Endothelial cell of umbilical vein (primary cell): Measurements from ENCODE around the gene UBAP1. TPM values are rescaled to one million over a fixed set of nuclear protein-coding genes. Genes with fewer than 3 reads are reported as not detected.

ENCODE experiments used
- BruUV-seq: library from RNA; stranded (reverse); fragments of 400-500 nt; replicated peaks from 2 replicates; lab custom pipeline; 2021; lab: Mats Ljungman, UMichigan
- CTCF ChIA-PET: fragments of 300-600, 350-600 bp; sonication (Branson Sonifier 250); formaldehyde crosslinking; loops from one replicate; lab custom pipeline; 2021; ENCODE audit warnings: antibody characterized with exemption, inconsistent platforms; lab: Charles Lee
- POLR2A ChIA-PET: fragments of 300-600, 350-600 bp; sonication (Branson Sonifier 250); formaldehyde crosslinking; loops from one replicate; lab custom pipeline; 2021; ENCODE audit warnings: antibody characterized with exemption, inconsistent platforms; lab: Charles Lee
- DNase-seq: peaks from one replicate; pipeline ENCODE4 v3.0.0-alpha.2; 2011; ENCODE audit warnings: low read depth, low spot score
- FAIRE-seq: peaks from 2 replicates; lab custom pipeline; 2011; peaks lifted over from hg19 to GRCh38; lab: Jason Lieb, UNC
- H2AFZ ChIP-seq: 2 replicates; pipeline ENCODE4 v1.6.0; 2012; ENCODE audit warnings: low read depth, low read length, control low read depth, inconsistent platforms
- H3K27ac ChIP-seq: 2 replicates; pipeline ENCODE4 v1.5.1; 2011; ENCODE audit warnings: low read depth, mild to moderate bottlenecking, control low read depth, low read length, moderate library complexity; ENCODE audit not compliant: insufficient read depth
- H3K27me3 ChIP-seq, 2 experiments: 2 replicates each; pipeline versions ENCODE4 v1.6.0 to v1.6.1; 2011; ENCODE audit warnings: low read length in 2 of 2, mixed read lengths in 1 of 2; ENCODE audit not compliant: control insufficient read depth in 2 of 2, insufficient read depth in 2 of 2
- H3K36me3 ChIP-seq, 2 experiments: 2 replicates in 1 of 2; 3 replicates in 1 of 2; pipeline ENCODE4 v1.5.1; 2011; ENCODE audit warnings: low read length in 2 of 2, mild to moderate bottlenecking in 1 of 2, moderate library complexity in 1 of 2; ENCODE audit not compliant: control insufficient read depth in 2 of 2, insufficient read depth in 2 of 2; ENCODE audit errors: extremely low read depth in 1 of 2
- H3K4me1 ChIP-seq: 3 replicates; pipeline ENCODE4 v1.5.1; 2011; ENCODE audit warnings: mild to moderate bottlenecking, low read length; ENCODE audit not compliant: control insufficient read depth, insufficient read depth; ENCODE audit errors: extremely low read depth
- H3K4me2 ChIP-seq: 2 replicates; pipeline ENCODE4 v1.6.1; 2011; ENCODE audit warnings: low read length, control low read depth, mixed read lengths; ENCODE audit not compliant: insufficient read depth
- H3K4me3 ChIP-seq, 3 experiments: fragments of 200-600 bp in 1 of 3; sonication (generic), shearing (Covaris generic) in 1 of 3; replicated peaks in 1 of 3; 2 replicates each; pipeline ENCODE4 v1.5.1; 2011 to 2016; ENCODE audit warnings: control low read depth in 3 of 3, low read length in 3 of 3, mild to moderate bottlenecking in 2 of 3, inconsistent platforms in 1 of 3, low read depth in 1 of 3, moderate library complexity in 1 of 3; ENCODE audit not compliant: insufficient read depth in 1 of 3
- H3K79me2 ChIP-seq: 2 replicates; pipeline ENCODE4 v1.6.0; 2012; ENCODE audit warnings: low read length, inconsistent platforms; ENCODE audit not compliant: control insufficient read depth, insufficient read depth
- H3K9ac ChIP-seq: replicated peaks from 2 replicates; pipeline ENCODE3; 2011; ENCODE audit warnings: low read length, control low read depth; ENCODE audit not compliant: insufficient read depth; ENCODE audit errors: extremely low read depth
- H3K9me1 ChIP-seq: replicated peaks from 3 replicates; pipeline ENCODE4 v1.6.0; 2011; ENCODE audit warnings: mild to moderate bottlenecking, low read length; ENCODE audit not compliant: control insufficient read depth, insufficient read depth; ENCODE audit errors: extremely low read depth
- H3K9me3 ChIP-seq: replicated peaks from 2 replicates; pipeline ENCODE4 v1.5.1; 2012; ENCODE audit warnings: low read length, inconsistent platforms; ENCODE audit not compliant: control insufficient read depth, insufficient read depth
- H4K20me1 ChIP-seq: replicated peaks from 2 replicates; pipeline ENCODE3; 2011; ENCODE audit warnings: mild to moderate bottlenecking, low read length; ENCODE audit not compliant: control insufficient read depth, insufficient read depth; ENCODE audit errors: extremely low read depth
- EZH2 ChIP-seq: IDR thresholded peaks from 2 replicates; pipeline ENCODE4 v1.6.1; 2012; ENCODE audit warnings: borderline replicate concordance, low read depth, mild to moderate bottlenecking, moderate library complexity, low read length, inconsistent platforms; ENCODE audit not compliant: severe bottlenecking
- FOS ChIP-seq: IDR thresholded peaks from 2 replicates; pipeline ENCODE4 v1.6.1; 2011; ENCODE audit warnings: mild to moderate bottlenecking, low read length, moderate library complexity, borderline replicate concordance; ENCODE audit not compliant: insufficient read depth
- GATA2 ChIP-seq: IDR thresholded peaks from 2 replicates; pipeline ENCODE4 v1.7.0; 2011; ENCODE audit warnings: low read depth, mild to moderate bottlenecking, moderate library complexity, mixed read lengths, low read length; ENCODE audit not compliant: insufficient read length, insufficient read depth
- JUN ChIP-seq: IDR thresholded peaks from 2 replicates; pipeline ENCODE4 v1.6.1; 2011; ENCODE audit warnings: borderline replicate concordance, low read depth; ENCODE audit not compliant: insufficient read length, insufficient read depth
- MAX ChIP-seq: IDR thresholded peaks from 2 replicates; pipeline ENCODE4 v1.6.1; 2011; ENCODE audit not compliant: insufficient read depth, insufficient read length
- MYC ChIP-seq: IDR thresholded peaks from one replicate; pipeline ENCODE4 v1.6.1; 2011; ENCODE audit warnings: mild to moderate bottlenecking, low read depth, low read length
- POLR2A ChIP-seq: IDR thresholded peaks from 2 replicates; pipeline ENCODE4 v1.6.1; 2012; ENCODE audit warnings: low read depth, mild to moderate bottlenecking, control low read depth, low read length
- POLR2AphosphoS5 ChIP-seq: IDR thresholded peaks from 2 replicates; pipeline ENCODE4 v1.6.1; 2012; ENCODE audit warnings: low read depth, mild to moderate bottlenecking, control low read depth, low read length, moderate library complexity; ENCODE audit not compliant: insufficient read depth
- dilution Hi-C: fragments of 300-500 bp; cut with MboI; formaldehyde crosslinking; loops from one replicate; pipeline ENCODE4 v1.15.0; 2019; ENCODE audit warnings: low sequenced_read_pairs; ENCODE audit not compliant: extremely low pct_ligation_motif_present
- intact Hi-C: fragments of 100-400 bp; cut with micrococcal nuclease; formaldehyde crosslinking; loops from one replicate; pipeline ENCODE4 v1.10.0; 2022
- polyA plus RNA-seq, 4 experiments: library from polyadenylated mRNA; depleted of rRNA in 3 of 4; stranded (reverse) in 3 of 4; unstranded in 1 of 4; fragments of >200 nt; gene quantifications; 2 replicates each; pipeline versions ENCODE4 v1.2.1 to v1.2.3, GENCODE V29; 2011 to 2012; ENCODE audit warnings: missing spikeins in 1 of 4
- total RNA-seq: library from RNA; stranded (reverse); gene quantifications from 2 replicates; pipeline ENCODE4 v1.2.3, GENCODE V29; 2021

Gene UBAP1
- total and polyA plus RNA-seq, 2 donors (not counting 3 experiments of a cell fraction or from before 2014, with no cell fraction given): 38.8 TPM

- FAIRE-seq: peak; percentile 8
- H2AFZ ChIP-seq: peak overlapping the region; percentile 38
- intact Hi-C loops (no loop called here), dilution Hi-C loops (no loop called here)
- H3K4me2 ChIP-seq: no peak overlapping the region
- CTCF ChIA-PET: interaction anchor here (1.1 to 1.6 kb wide), 2 partner anchors 8 to 20 kb away, joined by 3 to 4 read pairs; partner anchors contain the start of gene UBAP1
- TF ChIP-seq GATA2 (no peak), MAX (no peak), EZH2 (no peak), JUN (no peak), FOS (no peak), MYC (no peak), POLR2A (no peak), POLR2AphosphoS5 (no peak)
- no peak overlapping the region for H3K4me3 ChIP-seq
- no TSS peak for BruUV-seq
- H3K9me3 ChIP-seq: no peaks in the 10 kb centered on the region
- H3K9ac ChIP-seq: no peak overlapping the region
- H3K27ac ChIP-seq: no peak overlapping the region
- no peaks in the 10 kb centered on the region for H3K36me3 ChIP-seq
- no peaks in the 10 kb centered on the region for H4K20me1 ChIP-seq
- H3K9me1 ChIP-seq: no peaks in the 10 kb centered on the region
- H3K79me2 ChIP-seq: no peaks in the 10 kb centered on the region
- DNase-seq: no peak
- no peaks in the 10 kb centered on the region for H3K4me1 ChIP-seq
- POLR2A ChIA-PET: no interaction called here
- peaks cover 2 to 4% of the 10 kb centered on the region in 2 experiments for H3K27me3 ChIP-seq
Measured at GRCh38 chr9:34158362-34158869, 20.4 kb upstream of the UBAP1 start.

GRCh38 chr9:34163434-34163833, 15.4 kb upstream of the UBAP1 start:
- CTCF ChIA-PET: no interaction called here

More at GRCh38 chr9:34163434-34163833, 15.4 kb upstream of the UBAP1 start:
- POLR2A ChIA-PET: no interaction called here
- no peaks in the 10 kb centered on the region for H4K20me1 ChIP-seq
- no TSS peak for BruUV-seq
- DNase-seq: no peak
- TF ChIP-seq POLR2A (no peak), GATA2 (peak; percentile 34), FOS (peak; percentile 42), MAX (no peak)
- no peak overlapping the region for H3K9ac ChIP-seq
- no peak overlapping the region for H3K4me3 ChIP-seq
- no peaks in the 10 kb centered on the region for H3K4me1 ChIP-seq
- H2AFZ ChIP-seq: no peak overlapping the region
- no peaks in the 10 kb centered on the region for H3K36me3 ChIP-seq
- H3K27ac ChIP-seq: no peak overlapping the region
- H3K9me3 ChIP-seq: no peaks in the 10 kb centered on the region
- dilution Hi-C loops: no loop called here
- no peak overlapping the region for H3K4me2 ChIP-seq
- H3K27me3 ChIP-seq: no peaks in the 10 kb centered on the region
- H3K79me2 ChIP-seq: no peaks in the 10 kb centered on the region
- intact Hi-C loops: no loop called here
- no peak for FAIRE-seq
- no peaks in the 10 kb centered on the region for H3K9me1 ChIP-seq
